ENCODE data around the gene BABAM2. TPM values are rescaled to one million over a fixed set of nuclear protein-coding genes. Genes with fewer than 3 reads are reported as not detected.
"Not testable (repeated sequence)": the region's sequence is repeated elsewhere in the genome, so short reads cannot be mapped to it uniquely, and the experiment has no call there.

Gene BABAM2
- total RNA-seq, 1 donor from 2014 or later = 28.5 TPM

GRCh38 chr2:28004086-28004485 is 113.6 kb downstream of the BABAM2 start:
- H3K4me1 Mint-ChIP-seq (ENCODE audit: low read depth, unreplicated experiment) = peaks cover 19% of the 10 kb centered on the region
- no peaks in the 10 kb centered on the region for H3K9me3 ChIP-seq (ENCODE audit: insufficient read depth, low read depth, low read length)
- peak overlapping the region; percentile 33 for H3K4me2 ChIP-seq (ENCODE audit: low read length)
- no peak overlapping the region for H3K4me3 ChIP-seq (ENCODE audit: insufficient read depth, low read depth, low read length)
- no peak overlapping the region for H2AFZ ChIP-seq (ENCODE audit: low read depth, low read length)
- no peak for FAIRE-seq
- no peak for TF ChIP-seq CTCF (IDR thresholded peaks at IDR 0.05; ENCODE audit: insufficient read depth, low read depth, low read length)
- TF ChIP-seq EZH2 (IDR thresholded peaks at IDR 0.05; ENCODE audit: insufficient read depth, low read length) = no peak
- no peaks in the 10 kb centered on the region for H4K20me1 ChIP-seq (ENCODE audit: insufficient read depth, low read length)
- H3K4me3 Mint-ChIP-seq (ENCODE audit: unreplicated experiment) = peak overlapping the region; percentile 50
- H3K36me3 Mint-ChIP-seq (ENCODE audit: low read depth, unreplicated experiment) = no peaks in the 10 kb centered on the region
- H3K9me3 Mint-ChIP-seq (ENCODE audit: unreplicated experiment) = no peaks in the 10 kb centered on the region
- H3K4me1 ChIP-seq (ENCODE audit: insufficient read depth, low read length) = peaks cover 10% of the 10 kb centered on the region
- peak overlapping the region; percentile 93 for H3K27ac Mint-ChIP-seq (ENCODE audit: unreplicated experiment)
- peak; percentile 97 for DNase-seq (ENCODE audit: low read depth)
- no peaks in the 10 kb centered on the region for H3K27me3 ChIP-seq (ENCODE audit: insufficient read depth, low read length)
- H3K36me3 ChIP-seq (ENCODE audit: insufficient read depth, low read length) = no peaks in the 10 kb centered on the region
- no peaks in the 10 kb centered on the region for H3K79me2 ChIP-seq (ENCODE audit: insufficient read depth, low read length)
- peak overlapping the region; percentile 25 for H3K27ac ChIP-seq (ENCODE audit: low read depth, low read length)
- H3K27me3 Mint-ChIP-seq (ENCODE audit: low read depth, unreplicated experiment) = no peaks in the 10 kb centered on the region
- H3K9ac ChIP-seq (ENCODE audit: low read length) = no peak overlapping the region

GRCh38 chr2:28009732-28010131 is 119.2 kb downstream of the BABAM2 start:
- no peak for FAIRE-seq
- no peak overlapping the region for H3K4me3 Mint-ChIP-seq (ENCODE audit: unreplicated experiment)
- TF ChIP-seq EZH2 (IDR thresholded peaks at IDR 0.05; ENCODE audit: insufficient read depth, low read length) = no peak
- TF ChIP-seq CTCF (IDR thresholded peaks at IDR 0.05; ENCODE audit: insufficient read depth, low read depth, low read length) = no peak
- peaks cover 9% of the 10 kb centered on the region for H3K4me1 Mint-ChIP-seq (ENCODE audit: low read depth, unreplicated experiment)
- H3K36me3 ChIP-seq (ENCODE audit: insufficient read depth, low read length) = no peaks in the 10 kb centered on the region
- H3K36me3 Mint-ChIP-seq (ENCODE audit: low read depth, unreplicated experiment) = no peaks in the 10 kb centered on the region
- no peak overlapping the region for H3K9ac ChIP-seq (ENCODE audit: low read length)
- no peaks in the 10 kb centered on the region for H3K9me3 Mint-ChIP-seq (ENCODE audit: unreplicated experiment)
- H3K4me3 ChIP-seq (ENCODE audit: insufficient read depth, low read depth, low read length) = no peak overlapping the region
- H3K27ac Mint-ChIP-seq (ENCODE audit: unreplicated experiment) = no peak overlapping the region
- no peak overlapping the region for H3K4me2 ChIP-seq (ENCODE audit: low read length)
- H4K20me1 ChIP-seq (ENCODE audit: insufficient read depth, low read length) = no peaks in the 10 kb centered on the region
- no peaks in the 10 kb centered on the region for H3K27me3 Mint-ChIP-seq (ENCODE audit: low read depth, unreplicated experiment)
- H3K79me2 ChIP-seq (ENCODE audit: insufficient read depth, low read length) = no peaks in the 10 kb centered on the region
- peaks cover under 1% of the 10 kb centered on the region for H3K4me1 ChIP-seq (ENCODE audit: insufficient read depth, low read length)
- H3K9me3 ChIP-seq (ENCODE audit: insufficient read depth, low read depth, low read length) = no peaks in the 10 kb centered on the region
- no peak for DNase-seq (ENCODE audit: low read depth)
- no peak overlapping the region for H3K27ac ChIP-seq (ENCODE audit: low read depth, low read length)
- H2AFZ ChIP-seq (ENCODE audit: low read depth, low read length) = no peak overlapping the region
- no peaks in the 10 kb centered on the region for H3K27me3 ChIP-seq (ENCODE audit: insufficient read depth, low read length)

- FAIRE-seq = no peak
- Histone ChIP-seq H3K9ac (ENCODE audit: low read length) (no peak overlapping the region), H3K4me3 (ENCODE audit: insufficient read depth, low read depth, low read length) (no peak overlapping the region), H3K27ac (ENCODE audit: low read depth, low read length) (no peak overlapping the region), H3K27me3 (ENCODE audit: insufficient read depth, low read length) (no peaks in the 10 kb centered on the region), H3K36me3 (ENCODE audit: insufficient read depth, low read length) (no peaks in the 10 kb centered on the region), H4K20me1 (ENCODE audit: insufficient read depth, low read length) (no peaks in the 10 kb centered on the region), H3K4me2 (ENCODE audit: low read length) (no peak overlapping the region), H3K4me1 (ENCODE audit: insufficient read depth, low read length) (no peaks in the 10 kb centered on the region), H2AFZ (ENCODE audit: low read depth, low read length) (no peak overlapping the region), H3K9me3 (ENCODE audit: insufficient read depth, low read depth, low read length) (no peaks in the 10 kb centered on the region), H3K79me2 (ENCODE audit: insufficient read depth, low read length) (no peaks in the 10 kb centered on the region)
- peaks cover 6% of the 10 kb centered on the region for H3K4me1 Mint-ChIP-seq (ENCODE audit: low read depth, unreplicated experiment)
- no peak overlapping the region for H3K4me3 Mint-ChIP-seq (ENCODE audit: unreplicated experiment)
- H3K27me3 Mint-ChIP-seq (ENCODE audit: low read depth, unreplicated experiment) = no peaks in the 10 kb centered on the region
- no peak for TF ChIP-seq EZH2 (IDR thresholded peaks at IDR 0.05; ENCODE audit: insufficient read depth, low read length)
- no peak for TF ChIP-seq CTCF (IDR thresholded peaks at IDR 0.05; ENCODE audit: insufficient read depth, low read depth, low read length)
- H3K9me3 Mint-ChIP-seq (ENCODE audit: unreplicated experiment) = no peaks in the 10 kb centered on the region
- no peak for DNase-seq (ENCODE audit: low read depth)
- no peak overlapping the region for H3K27ac Mint-ChIP-seq (ENCODE audit: unreplicated experiment)
- H3K36me3 Mint-ChIP-seq (ENCODE audit: low read depth, unreplicated experiment) = no peaks in the 10 kb centered on the region
Measured at GRCh38 chr2:28011322-28011737, 120.8 kb downstream of the BABAM2 start.

GRCh38 chr2:28018474-28018873 is 127.9 kb downstream of the BABAM2 start:
- not testable (repeated sequence) for H3K79me2 ChIP-seq (ENCODE audit: insufficient read depth, low read length); H3K36me3 ChIP-seq (ENCODE audit: insufficient read depth, low read length); H3K36me3 Mint-ChIP-seq (ENCODE audit: low read depth, unreplicated experiment); H3K27ac Mint-ChIP-seq (ENCODE audit: unreplicated experiment); H4K20me1 ChIP-seq (ENCODE audit: insufficient read depth, low read length); H3K27ac ChIP-seq (ENCODE audit: low read depth, low read length); H3K9me3 Mint-ChIP-seq (ENCODE audit: unreplicated experiment); H3K9ac ChIP-seq (ENCODE audit: low read length); FAIRE-seq; H3K4me3 ChIP-seq (ENCODE audit: insufficient read depth, low read depth, low read length); DNase-seq (ENCODE audit: low read depth); H3K27me3 Mint-ChIP-seq (ENCODE audit: low read depth, unreplicated experiment); H2AFZ ChIP-seq (ENCODE audit: low read depth, low read length); H3K4me1 Mint-ChIP-seq (ENCODE audit: low read depth, unreplicated experiment); H3K4me3 Mint-ChIP-seq (ENCODE audit: unreplicated experiment); H3K9me3 ChIP-seq (ENCODE audit: insufficient read depth, low read depth, low read length); H3K4me2 ChIP-seq (ENCODE audit: low read length); H3K4me1 ChIP-seq (ENCODE audit: insufficient read depth, low read length); H3K27me3 ChIP-seq (ENCODE audit: insufficient read depth, low read length)
